Cardiac fibroblast (primary cell): Measurements from ENCODE around the gene HMOX2.

Experiments used
- DNase-seq, 2 donors: peaks; one replicate each; pipeline versions ENCODE4 v3.0.0 to v3.0.0-alpha.2; 2010; ENCODE audit warnings: low read depth in 2 of 2
- H3K4me3 ChIP-seq, 2 donors: replicated peaks in 1 of 2; 1 replicate in 1 of 2; 2 replicates in 1 of 2; pipeline ENCODE4 v1.5.1; 2011; ENCODE audit warnings: low read depth in 2 of 2, low read length in 2 of 2, mild to moderate bottlenecking in 2 of 2, moderate library complexity in 1 of 2
- TF ChIP-seq, protein P1 (sequence below): IDR thresholded peaks from one replicate; pipeline ENCODE4 v1.5.1; 2011; ENCODE audit warnings: low read depth, mild to moderate bottlenecking, low read length, inconsistent platforms

Gene HMOX2

DNA sequence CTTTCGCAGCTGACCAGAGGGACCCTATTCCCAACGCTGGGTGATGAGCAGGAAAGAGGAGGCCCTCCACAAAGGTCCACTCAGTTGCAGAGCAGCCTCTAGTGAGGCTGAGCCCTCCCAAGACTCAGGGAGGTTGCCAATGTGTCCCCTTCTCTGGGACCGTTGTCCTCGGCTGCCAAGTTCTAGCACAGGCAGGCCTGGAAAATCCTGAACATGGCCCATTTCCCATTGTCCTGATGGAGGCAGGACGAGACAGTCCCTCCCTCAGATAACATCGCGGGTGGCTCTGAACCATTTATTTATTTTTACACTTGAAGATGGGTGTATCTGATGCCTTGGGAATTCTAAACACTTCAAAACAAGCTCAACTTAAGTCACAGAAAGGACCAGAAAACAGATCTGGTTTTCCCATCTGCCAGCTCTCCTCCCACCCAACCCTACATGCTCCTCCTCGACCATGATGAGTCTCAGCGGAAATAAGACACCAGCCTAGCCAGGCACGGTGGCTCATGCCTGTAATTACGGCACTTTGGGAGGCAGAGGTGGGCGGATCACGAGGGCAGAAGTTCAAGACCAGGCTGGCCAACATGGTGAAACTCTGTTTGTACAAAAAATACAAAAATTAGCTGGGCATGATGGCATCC, 49.6 kb downstream of the HMOX2 start:
- TF ChIP-seq, protein P1, sequence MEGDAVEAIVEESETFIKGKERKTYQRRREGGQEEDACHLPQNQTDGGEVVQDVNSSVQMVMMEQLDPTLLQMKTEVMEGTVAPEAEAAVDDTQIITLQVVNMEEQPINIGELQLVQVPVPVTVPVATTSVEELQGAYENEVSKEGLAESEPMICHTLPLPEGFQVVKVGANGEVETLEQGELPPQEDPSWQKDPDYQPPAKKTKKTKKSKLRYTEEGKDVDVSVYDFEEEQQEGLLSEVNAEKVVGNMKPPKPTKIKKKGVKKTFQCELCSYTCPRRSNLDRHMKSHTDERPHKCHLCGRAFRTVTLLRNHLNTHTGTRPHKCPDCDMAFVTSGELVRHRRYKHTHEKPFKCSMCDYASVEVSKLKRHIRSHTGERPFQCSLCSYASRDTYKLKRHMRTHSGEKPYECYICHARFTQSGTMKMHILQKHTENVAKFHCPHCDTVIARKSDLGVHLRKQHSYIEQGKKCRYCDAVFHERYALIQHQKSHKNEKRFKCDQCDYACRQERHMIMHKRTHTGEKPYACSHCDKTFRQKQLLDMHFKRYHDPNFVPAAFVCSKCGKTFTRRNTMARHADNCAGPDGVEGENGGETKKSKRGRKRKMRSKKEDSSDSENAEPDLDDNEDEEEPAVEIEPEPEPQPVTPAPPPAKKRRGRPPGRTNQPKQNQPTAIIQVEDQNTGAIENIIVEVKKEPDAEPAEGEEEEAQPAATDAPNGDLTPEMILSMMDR, result no peak
- no peak for DNase-seq
- H3K4me3 ChIP-seq, result no peak overlapping the region

DNA sequence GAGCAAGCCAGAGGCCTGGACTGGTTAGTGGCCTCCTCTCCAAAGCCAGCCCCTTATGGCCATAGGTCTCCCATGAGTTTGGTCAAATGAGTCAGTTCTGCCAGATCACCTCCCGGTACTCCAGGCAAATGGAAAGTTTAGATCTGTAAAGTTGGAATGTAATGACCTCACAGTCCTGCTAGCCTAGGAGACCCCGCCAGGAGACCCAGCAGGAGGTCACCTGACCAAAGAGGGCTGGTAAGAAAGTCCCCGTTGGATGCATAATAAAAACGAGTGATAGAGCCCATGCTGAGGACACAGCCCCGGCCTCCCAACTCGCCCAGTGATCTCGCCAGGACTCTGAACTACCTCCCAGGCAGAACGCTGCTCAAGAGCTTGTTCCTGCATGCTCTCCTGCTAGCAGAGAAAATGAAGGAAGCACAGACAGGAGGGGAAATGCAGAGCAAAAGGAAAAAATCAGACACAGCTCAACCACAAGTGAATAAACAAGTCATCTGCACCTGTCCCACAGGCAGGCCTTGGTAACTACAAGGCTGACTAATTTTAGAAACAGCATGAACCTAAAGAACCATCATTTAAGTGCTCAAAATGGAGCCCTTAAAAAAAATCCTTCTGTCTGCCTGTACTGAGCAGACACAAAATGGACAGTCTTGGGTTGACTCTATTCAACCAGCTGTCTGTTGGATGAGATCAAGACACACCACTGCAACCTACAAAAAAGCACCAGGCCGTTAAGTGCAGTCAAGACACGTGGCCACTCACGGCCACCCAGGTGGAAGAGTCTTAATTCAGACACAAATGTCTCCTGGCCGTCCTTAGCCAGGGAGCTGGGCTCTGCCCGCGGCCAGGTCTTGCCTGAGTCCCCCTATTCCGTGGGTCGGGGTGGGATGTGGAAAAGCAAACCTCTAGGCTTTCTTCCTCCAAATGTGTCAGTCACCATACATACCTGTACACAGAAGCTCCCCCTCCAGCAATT, 53.2 kb downstream of the HMOX2 start:
- no peak for DNase-seq
- no peak overlapping the region for H3K4me3 ChIP-seq
- TF ChIP-seq, protein P1, result no peak

DNA sequence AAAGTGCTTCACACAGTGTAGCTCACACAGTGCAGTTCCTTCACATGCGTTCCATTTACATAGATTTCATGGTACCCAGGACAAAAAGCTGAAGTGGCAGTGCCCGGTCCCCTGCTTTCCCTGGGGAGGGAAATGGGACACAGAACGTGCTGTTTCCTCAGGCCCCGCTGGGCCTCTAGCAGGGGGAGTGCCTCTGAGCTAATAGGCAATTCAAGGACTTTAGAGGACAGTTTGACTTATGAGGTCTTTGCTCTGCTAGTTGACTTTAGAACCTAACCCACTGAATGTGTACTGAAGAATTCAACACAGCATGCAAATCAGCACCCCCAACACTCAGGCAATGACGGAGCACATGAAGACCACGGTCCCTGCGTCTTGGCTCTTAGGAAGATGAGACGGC, 55.6 kb downstream of the HMOX2 start:
- H3K4me3 ChIP-seq, result no peak overlapping the region
- TF ChIP-seq, protein P1, result no peak
- no peak for DNase-seq

DNA sequence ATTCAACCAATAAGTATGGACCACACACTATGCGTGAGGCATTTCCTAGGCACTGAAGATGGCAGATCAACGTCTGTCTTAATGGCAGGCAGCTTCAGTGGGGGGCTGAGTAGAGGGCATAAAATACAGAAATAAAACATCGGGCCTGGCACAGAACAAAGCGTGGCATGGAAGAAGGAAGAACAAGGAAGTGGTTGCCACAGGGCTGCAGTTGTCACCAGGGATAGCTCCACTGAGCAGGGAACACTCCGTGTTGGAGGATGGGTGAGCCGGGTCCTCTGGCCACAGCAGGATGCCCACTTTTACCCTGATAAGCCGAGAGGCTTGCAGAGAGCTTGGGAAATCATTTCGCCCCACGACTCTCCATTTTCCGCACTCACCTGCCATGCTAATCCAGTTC, 56.0 kb downstream of the HMOX2 start:
- H3K4me3 ChIP-seq, result no peak overlapping the region
- TF ChIP-seq, protein P1, result no peak
- no peak for DNase-seq

DNA sequence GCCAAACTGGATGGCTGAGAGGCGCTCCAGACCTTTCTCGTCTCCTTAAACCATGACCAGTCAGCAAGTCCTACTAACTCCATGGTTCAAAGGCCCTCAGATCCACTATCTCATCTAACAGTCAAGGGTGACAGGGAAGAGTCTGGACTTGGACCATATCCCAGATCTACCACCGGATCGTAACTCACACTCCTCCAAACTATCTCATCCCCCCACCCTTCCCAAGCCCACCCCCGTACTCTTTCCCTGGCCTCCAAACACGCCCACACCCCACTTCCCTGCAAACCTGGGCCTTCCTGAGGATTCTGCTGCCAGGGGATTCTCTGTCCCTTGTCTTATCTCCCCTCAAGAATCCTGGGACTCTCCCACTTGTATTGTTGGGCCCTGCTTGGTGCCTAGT, 57.3 kb downstream of the HMOX2 start:
- H3K4me3 ChIP-seq, result no peak overlapping the region
- no peak for DNase-seq
- TF ChIP-seq, protein P1, result no peak

DNA sequence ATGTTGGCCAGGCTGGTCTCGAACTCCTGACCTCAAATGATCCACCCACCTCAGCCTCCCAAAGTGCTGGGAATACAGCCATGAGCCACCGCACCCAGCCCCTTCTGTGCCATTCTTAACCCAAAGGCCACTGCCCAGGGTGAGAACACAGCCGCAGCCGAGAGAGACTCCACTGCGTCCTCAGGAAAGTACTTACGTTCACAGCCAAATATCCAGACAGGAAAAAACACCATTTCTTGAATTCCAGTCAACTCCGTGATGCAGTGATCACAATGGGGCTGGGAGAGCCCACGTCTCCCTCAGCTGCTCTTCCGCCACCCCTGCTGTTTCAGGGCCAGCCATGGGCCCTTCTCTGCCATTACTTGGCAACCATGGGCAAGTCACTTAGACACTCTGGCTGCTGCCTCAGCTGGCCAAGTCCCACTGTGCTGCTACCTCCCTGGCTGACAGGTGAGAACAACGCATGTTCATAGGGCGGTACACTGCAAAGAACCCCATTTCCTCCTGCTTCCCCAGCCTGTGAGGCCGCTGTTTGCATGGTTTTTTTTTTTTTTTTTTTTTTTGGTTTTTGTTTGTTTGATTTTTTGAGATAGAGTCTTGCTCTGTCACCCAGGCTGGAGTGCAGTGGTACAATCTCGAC, 58.1 kb downstream of the HMOX2 start:
- H3K4me3 ChIP-seq, result no peak overlapping the region
- TF ChIP-seq, protein P1, result no peak
- no peak for DNase-seq
